Activated B cell treated with CpG ODN at 0.5 μM for 24 hours (primary cell): Measurements from ENCODE around the gene TBC1D22A. TPM values are rescaled to one million over a fixed set of nuclear protein-coding genes. Genes with fewer than 3 reads are reported as not detected.
A peak's percentile ranks its signal among the peaks of the same experiment; 100 is the strongest.

Experiments used
- ATAC-seq: fragments of 200-7000 bp; cut with Tn5 transposase; one replicate; pipeline ENCODE4 v1.10.0; 2021; ENCODE audit warnings: low read depth, mild to moderate bottlenecking, moderate library complexity
- CTCF ChIA-PET: fragments of 350-600 bp; sonication (Branson Sonifier 250); formaldehyde crosslinking; loops from one replicate; lab custom pipeline; 2021; ENCODE audit warnings: antibody characterized with exemption; lab: Charles Lee
- POLR2A ChIA-PET: fragments of 350-600 bp; sonication (Branson Sonifier 250); formaldehyde crosslinking; loops from one replicate; lab custom pipeline; 2021; ENCODE audit warnings: antibody characterized with exemption; lab: Charles Lee
- DNase-seq: peaks from one replicate; pipeline ENCODE4 v3.0.0; 2022
- H3K27ac Mint-ChIP-seq: one replicate; pipeline ENCODE4 v1.8.0; 2020; ENCODE audit warnings: mixed read lengths
- H3K27me3 Mint-ChIP-seq: one replicate; pipeline ENCODE4 v1.8.0; 2021; ENCODE audit warnings: mixed read lengths
- H3K36me3 Mint-ChIP-seq: one replicate; pipeline ENCODE4 v1.8.0; 2021; ENCODE audit warnings: low read depth, mixed read lengths
- H3K4me1 Mint-ChIP-seq: one replicate; pipeline ENCODE4 v1.8.0; 2021; ENCODE audit warnings: mixed read lengths
- H3K4me3 Mint-ChIP-seq: one replicate; pipeline ENCODE4 v1.8.0; 2020; ENCODE audit warnings: mild to moderate bottlenecking, mixed read lengths
- H3K9me3 Mint-ChIP-seq: one replicate; pipeline ENCODE4 v1.8.0; 2020; ENCODE audit warnings: mixed read lengths
- CTCF ChIP-seq: fragments of 200-600 bp; IDR thresholded peaks from one replicate; pipeline ENCODE4 v1.8.0; 2022; ENCODE audit warnings: antibody characterized with exemption, mild to moderate bottlenecking
- intact Hi-C: fragments of 100-400 bp; cut with micrococcal nuclease; formaldehyde crosslinking; loops from one replicate; pipeline ENCODE4 v1.15.1; 2024
- total RNA-seq: library from RNA; stranded (reverse); gene quantifications from 2 replicates; pipeline ENCODE4 v1.2.3, GENCODE V29; 2022

Gene TBC1D22A
- total RNA-seq, 1 donor from 2014 or later: 85.9 TPM

GRCh38 chr22:47052236-47053012 lies 290.0 kb downstream of the TBC1D22A start:
- ChIA-PET CTCF (no interaction called here), POLR2A (no interaction called here)
- Mint-ChIP-seq H3K27ac (no peak overlapping the region), H3K9me3 (no peaks in the 10 kb centered on the region), H3K36me3 (peaks cover 49% of the 10 kb centered on the region), H3K4me1 (peaks cover 32% of the 10 kb centered on the region), H3K27me3 (no peaks in the 10 kb centered on the region), H3K4me3 (no peak overlapping the region)
- intact Hi-C loops: no loop called here
- ATAC-seq: no peak
- no peak for DNase-seq
- no peak for TF ChIP-seq CTCF

DNA sequence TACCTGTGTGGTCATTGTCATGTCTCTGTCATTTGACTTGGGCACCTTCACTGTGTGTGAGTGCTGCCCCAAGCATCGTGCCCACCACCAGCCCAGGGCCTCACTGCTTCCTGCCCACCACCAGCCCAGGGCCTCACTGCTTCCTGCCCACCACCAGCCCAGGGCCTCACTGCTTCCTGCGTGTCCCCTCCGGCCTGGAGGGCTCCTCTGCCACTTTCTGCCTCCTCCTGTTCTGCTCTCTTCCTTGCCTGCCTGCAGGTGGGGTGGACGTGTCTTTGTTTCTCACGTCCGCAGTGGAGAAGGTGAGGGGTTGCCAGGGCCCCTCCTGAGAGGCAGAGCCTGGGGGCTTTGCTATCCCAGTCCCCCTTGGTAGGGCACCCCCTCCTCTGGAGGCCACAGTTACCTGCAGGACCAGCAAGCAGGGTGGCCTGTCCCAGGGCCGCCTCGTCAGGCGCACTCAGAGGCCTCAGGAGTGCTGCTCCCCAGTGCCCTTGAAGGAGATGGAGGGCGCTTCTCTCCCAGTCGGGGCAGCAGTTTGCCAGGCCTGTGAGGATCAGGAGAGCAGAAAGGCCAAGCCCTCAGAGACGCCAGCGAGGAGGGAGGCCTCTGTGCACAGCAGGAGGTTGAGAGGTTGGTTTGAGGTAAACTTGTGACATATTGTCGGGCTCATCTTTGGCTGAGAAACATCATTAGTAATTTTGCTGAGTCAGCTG lies 290.7 kb downstream of the TBC1D22A start:
- no peaks in the 10 kb centered on the region for H3K9me3 Mint-ChIP-seq

DNA sequence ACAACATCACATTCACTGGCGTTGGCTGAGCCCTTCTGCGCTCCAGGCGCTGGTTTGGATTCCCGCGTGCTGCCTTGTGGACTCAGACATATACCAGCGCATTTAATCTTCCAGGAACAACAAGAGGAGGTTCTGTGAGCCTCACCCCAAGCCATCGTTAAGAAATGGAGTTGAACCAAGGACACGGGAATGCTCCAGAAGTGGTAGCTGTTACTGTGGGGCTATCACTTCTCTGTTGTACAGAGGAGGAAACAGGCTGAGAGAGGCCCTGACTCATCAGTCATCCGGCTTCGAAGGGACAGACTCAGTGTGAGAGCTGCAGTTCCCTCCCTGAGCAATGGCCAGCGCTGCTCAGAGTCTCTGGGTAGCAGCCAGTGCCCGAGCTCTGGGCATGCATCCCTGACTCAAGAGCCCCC lies 291.3 kb downstream of the TBC1D22A start:
- peaks cover 35% of the 10 kb centered on the region for H3K4me1 Mint-ChIP-seq
- ATAC-seq: no peak
- intact Hi-C loops: no loop called here
- peak overlapping the region; percentile 7 for H3K27ac Mint-ChIP-seq
- no peaks in the 10 kb centered on the region for H3K27me3 Mint-ChIP-seq
- TF ChIP-seq CTCF: no peak
- peaks cover 59% of the 10 kb centered on the region for H3K36me3 Mint-ChIP-seq
- no peak for DNase-seq
- no peaks in the 10 kb centered on the region for H3K9me3 Mint-ChIP-seq
- no peak overlapping the region for H3K4me3 Mint-ChIP-seq
- ChIA-PET POLR2A (no interaction called here), CTCF (no interaction called here)

More for the DNA sequence above, 290.7 kb downstream of the TBC1D22A start:
- intact Hi-C loops: no loop called here
- peaks cover 54% of the 10 kb centered on the region for H3K36me3 Mint-ChIP-seq
- H3K27ac Mint-ChIP-seq: peak overlapping the region; percentile 7
- H3K4me1 Mint-ChIP-seq: peaks cover 31% of the 10 kb centered on the region
- POLR2A ChIA-PET: no interaction called here
- no peak for ATAC-seq
- H3K27me3 Mint-ChIP-seq: no peaks in the 10 kb centered on the region
- no peak for TF ChIP-seq CTCF
- DNase-seq: no peak
- no peak overlapping the region for H3K4me3 Mint-ChIP-seq
- CTCF ChIA-PET: no interaction called here

DNA sequence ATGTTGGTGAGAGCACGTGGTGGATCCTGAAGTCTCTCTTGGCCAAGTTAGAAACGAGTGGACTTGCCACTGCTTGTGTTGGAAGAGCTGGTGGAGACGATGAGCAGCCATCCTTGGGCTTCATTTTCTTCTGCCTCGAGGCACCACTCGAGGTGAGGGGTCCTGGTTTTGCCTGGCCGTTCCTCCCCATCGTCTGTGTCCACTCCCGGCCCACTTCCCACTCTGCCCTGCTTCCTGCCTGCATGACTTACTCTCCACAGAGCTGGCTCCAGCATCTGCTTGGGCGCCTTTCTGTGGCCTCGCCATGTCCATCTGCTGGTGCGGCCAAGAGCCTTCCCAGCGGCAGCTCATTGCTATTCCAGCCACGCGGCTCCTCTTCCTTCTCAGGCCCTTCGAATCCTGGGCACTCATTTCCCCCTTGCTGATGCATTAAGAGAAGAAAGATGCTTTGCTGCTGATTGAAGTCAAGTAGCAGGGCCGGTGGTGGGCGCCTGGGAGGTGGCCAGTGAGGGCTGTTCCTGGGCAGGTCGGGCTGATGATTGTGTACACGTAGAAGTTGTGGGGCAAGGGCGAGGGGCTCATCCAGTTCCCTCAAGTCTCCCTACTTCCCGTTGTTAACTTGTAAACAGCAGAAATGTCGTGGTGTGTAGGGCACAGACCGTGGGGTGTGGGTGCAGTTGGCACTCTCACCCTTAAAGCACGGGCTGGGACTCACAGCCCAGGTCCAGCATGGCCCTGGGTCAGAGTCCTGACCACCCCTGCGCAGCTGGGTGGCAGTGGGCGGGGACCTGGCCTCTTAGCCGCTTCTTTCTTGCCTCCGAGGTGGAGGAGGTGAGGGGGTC lies 292.0 kb downstream of the TBC1D22A start:
- H3K4me3 Mint-ChIP-seq: no peak overlapping the region

More for the DNA sequence above, 292.0 kb downstream of the TBC1D22A start:
- Mint-ChIP-seq H3K9me3 (no peaks in the 10 kb centered on the region), H3K27ac (no peak overlapping the region), H3K36me3 (peaks cover 66% of the 10 kb centered on the region), H3K27me3 (no peaks in the 10 kb centered on the region), H3K4me1 (peaks cover 34% of the 10 kb centered on the region)
- intact Hi-C loops: no loop called here
- ATAC-seq: no peak
- no peak for TF ChIP-seq CTCF
- DNase-seq: no peak
- ChIA-PET CTCF (no interaction called here), POLR2A (no interaction called here)
